DOHH2 (cell line): ENCODE measurements around the gene ZFPM1.

Source experiments
- H3F3A ChIP-seq: fragments of 200-600 bp; sonication (generic), shearing (Covaris generic); 2 replicates; pipeline ENCODE4 v1.6.0; 2016; ENCODE audit warnings: antibody characterized with exemption, mild to moderate bottlenecking; ENCODE audit not compliant: control insufficient read depth, insufficient read depth
- H3K27ac ChIP-seq: fragments of 200-600 bp; sonication (generic); 2 replicates; pipeline ENCODE4 v1.5.1; 2014; ENCODE audit warnings: low read depth, mild to moderate bottlenecking, low read length, moderate library complexity
- H3K27me3 ChIP-seq: fragments of 200-600 bp; sonication (generic); 2 replicates; pipeline ENCODE4 v1.6.1; 2014; ENCODE audit warnings: mild to moderate bottlenecking, low read length, mixed read lengths; ENCODE audit not compliant: control insufficient read depth
- H3K36me3 ChIP-seq: fragments of 200-600 bp; sonication (generic); 2 replicates; pipeline ENCODE4 v1.6.1; 2014; ENCODE audit warnings: mild to moderate bottlenecking, low read length, moderate library complexity, mixed read lengths; ENCODE audit not compliant: control insufficient read depth
- H3K4me1 ChIP-seq: fragments of 200-600 bp; sonication (generic); 2 replicates; pipeline ENCODE4 v1.6.1; 2014; ENCODE audit warnings: mild to moderate bottlenecking, low read length, mixed read lengths; ENCODE audit not compliant: control insufficient read depth
- H3K4me2 ChIP-seq: fragments of 200-600 bp; sonication (generic); 2 replicates; pipeline ENCODE4 v1.6.0; 2014; ENCODE audit warnings: mild to moderate bottlenecking, low read length, moderate library complexity
- H3K4me3 ChIP-seq: fragments of 200-600 bp; sonication (generic); 2 replicates; pipeline ENCODE4 v1.5.1; 2014; ENCODE audit warnings: mild to moderate bottlenecking, low read length, mixed read lengths
- H3K79me2 ChIP-seq: fragments of 200-600 bp; sonication (generic); 2 replicates; pipeline ENCODE4 v1.6.1; 2014; ENCODE audit warnings: mild to moderate bottlenecking, low read length, mixed read lengths; ENCODE audit not compliant: control insufficient read depth
- H3K9me2 ChIP-seq: fragments of 200-600 bp; sonication (generic); replicated peaks from 2 replicates; pipeline ENCODE4 v1.6.1; 2014; ENCODE audit warnings: mild to moderate bottlenecking, low read length, mixed read lengths; ENCODE audit not compliant: control insufficient read depth
- H3K9me3 ChIP-seq: fragments of 200-600 bp; sonication (generic); 2 replicates; pipeline ENCODE4 v1.6.1; 2014; ENCODE audit warnings: antibody characterized with exemption, low read length, mixed read lengths; ENCODE audit not compliant: control insufficient read depth, insufficient read depth
- H4K20me1 ChIP-seq: fragments of 200-600 bp; sonication (generic); 2 replicates; pipeline ENCODE4 v1.6.0; 2014; ENCODE audit warnings: low read depth, mild to moderate bottlenecking, antibody characterized with exemption, low read length, moderate library complexity; ENCODE audit not compliant: control insufficient read depth, insufficient read depth
- EZH2phosphoT487 ChIP-seq: fragments of 200-600 bp; sonication (generic); IDR thresholded peaks from 2 replicates; pipeline ENCODE4 v1.6.1; 2017; ENCODE audit warnings: borderline replicate concordance, mild to moderate bottlenecking, antibody characterized with exemption, low read length, moderate library complexity, mixed read lengths
- TF ChIP-seq, protein P1 (sequence below): fragments of 200-600 bp; sonication (generic); IDR thresholded peaks from one replicate; pipeline ENCODE4 v1.5.1; 2014; ENCODE audit warnings: antibody characterized with exemption, mild to moderate bottlenecking, low read depth, low read length; ENCODE audit not compliant: poor library complexity, severe bottlenecking

Gene ZFPM1

DNA sequence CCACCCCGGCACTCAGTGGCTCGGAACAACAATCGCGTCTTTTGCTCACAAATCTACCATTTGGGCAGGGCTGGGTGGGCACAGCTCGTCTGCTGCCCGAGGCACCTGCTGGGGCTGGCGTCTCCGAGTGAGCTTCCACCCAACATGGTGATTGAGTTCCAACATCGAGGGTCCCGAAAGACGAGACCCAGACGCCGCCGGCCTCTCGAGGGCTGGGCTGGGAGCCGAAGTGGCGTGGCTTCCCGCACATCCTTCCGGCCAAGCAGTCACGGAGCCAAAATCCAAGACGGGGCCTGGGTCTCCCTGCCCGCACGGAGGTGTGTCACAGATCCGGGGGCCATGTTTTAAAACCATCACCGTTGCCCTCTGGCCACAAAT, 7.5 kb upstream of the ZFPM1 start:
- no peaks in the 10 kb centered on the region for H3K79me2 ChIP-seq
- no peaks in the 10 kb centered on the region for H4K20me1 ChIP-seq
- H3K4me1 ChIP-seq = peaks cover 18% of the 10 kb centered on the region
- TF ChIP-seq, protein P1, sequence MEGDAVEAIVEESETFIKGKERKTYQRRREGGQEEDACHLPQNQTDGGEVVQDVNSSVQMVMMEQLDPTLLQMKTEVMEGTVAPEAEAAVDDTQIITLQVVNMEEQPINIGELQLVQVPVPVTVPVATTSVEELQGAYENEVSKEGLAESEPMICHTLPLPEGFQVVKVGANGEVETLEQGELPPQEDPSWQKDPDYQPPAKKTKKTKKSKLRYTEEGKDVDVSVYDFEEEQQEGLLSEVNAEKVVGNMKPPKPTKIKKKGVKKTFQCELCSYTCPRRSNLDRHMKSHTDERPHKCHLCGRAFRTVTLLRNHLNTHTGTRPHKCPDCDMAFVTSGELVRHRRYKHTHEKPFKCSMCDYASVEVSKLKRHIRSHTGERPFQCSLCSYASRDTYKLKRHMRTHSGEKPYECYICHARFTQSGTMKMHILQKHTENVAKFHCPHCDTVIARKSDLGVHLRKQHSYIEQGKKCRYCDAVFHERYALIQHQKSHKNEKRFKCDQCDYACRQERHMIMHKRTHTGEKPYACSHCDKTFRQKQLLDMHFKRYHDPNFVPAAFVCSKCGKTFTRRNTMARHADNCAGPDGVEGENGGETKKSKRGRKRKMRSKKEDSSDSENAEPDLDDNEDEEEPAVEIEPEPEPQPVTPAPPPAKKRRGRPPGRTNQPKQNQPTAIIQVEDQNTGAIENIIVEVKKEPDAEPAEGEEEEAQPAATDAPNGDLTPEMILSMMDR = no peak
- no peak for TF ChIP-seq EZH2phosphoT487
- no peaks in the 10 kb centered on the region for H3K9me2 ChIP-seq
- H3F3A ChIP-seq = no peaks in the 10 kb centered on the region
- peaks cover 4% of the 10 kb centered on the region for H3K27me3 ChIP-seq
- H3K27ac ChIP-seq = no peak overlapping the region
- H3K4me2 ChIP-seq = no peak overlapping the region
- H3K9me3 ChIP-seq = no peaks in the 10 kb centered on the region
- H3K4me3 ChIP-seq = no peak overlapping the region
- H3K36me3 ChIP-seq = no peaks in the 10 kb centered on the region

DNA sequence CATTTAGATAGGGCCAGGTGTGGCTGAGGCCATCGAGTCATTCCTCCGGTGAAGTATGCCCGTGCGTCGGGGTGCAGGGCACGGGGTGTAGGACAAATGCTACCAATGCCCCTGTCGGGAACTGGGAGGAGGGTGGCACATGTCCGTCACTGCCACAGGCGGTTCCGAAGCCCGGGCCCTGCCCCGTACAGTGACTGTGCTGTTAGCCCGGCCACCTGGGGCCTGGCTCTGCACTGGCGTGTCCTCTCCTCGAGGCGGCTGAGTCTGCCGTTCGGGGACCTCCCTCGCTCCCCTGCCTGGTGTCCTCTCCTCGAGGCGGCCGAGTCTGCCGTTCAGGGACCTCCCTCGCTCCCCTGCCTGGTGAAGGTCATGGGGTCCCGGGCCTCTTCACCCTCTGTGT, 7.0 kb upstream of the ZFPM1 start:
- H3K9me2 ChIP-seq = no peaks in the 10 kb centered on the region
- peaks cover 18% of the 10 kb centered on the region for H3K4me1 ChIP-seq
- TF ChIP-seq EZH2phosphoT487 = no peak
- TF ChIP-seq, protein P1 = no peak
- H3F3A ChIP-seq = no peaks in the 10 kb centered on the region
- H3K9me3 ChIP-seq = no peaks in the 10 kb centered on the region
- H3K27ac ChIP-seq = no peak overlapping the region
- H4K20me1 ChIP-seq = no peaks in the 10 kb centered on the region
- H3K4me2 ChIP-seq = no peak overlapping the region
- H3K79me2 ChIP-seq = no peaks in the 10 kb centered on the region
- H3K27me3 ChIP-seq = peaks cover 4% of the 10 kb centered on the region
- H3K4me3 ChIP-seq = no peak overlapping the region
- no peaks in the 10 kb centered on the region for H3K36me3 ChIP-seq

DNA sequence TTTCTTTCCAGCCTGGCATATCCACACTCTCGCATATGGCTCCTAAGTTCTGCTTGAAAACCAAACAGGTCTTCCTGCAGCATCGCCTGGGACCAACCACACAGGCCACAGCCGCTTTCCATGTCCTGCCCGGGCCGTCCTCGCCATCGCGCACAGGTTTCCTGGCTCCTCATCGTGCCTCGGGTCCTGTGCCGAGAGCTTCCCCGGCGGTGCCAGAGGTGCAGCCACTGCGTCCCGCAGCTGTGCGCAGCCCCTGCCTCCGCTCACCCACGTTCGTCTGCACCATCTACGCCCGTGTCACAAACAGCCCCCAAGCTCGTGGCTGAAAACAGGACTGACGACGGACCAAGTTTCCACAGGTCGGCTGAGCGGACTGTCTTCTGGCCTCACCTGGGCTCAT, 6.3 kb upstream of the ZFPM1 start:
- Histone ChIP-seq H3K27me3 (peaks cover 4% of the 10 kb centered on the region), H3K4me2 (no peak overlapping the region), H3K36me3 (no peaks in the 10 kb centered on the region), H3K4me1 (peaks cover 19% of the 10 kb centered on the region), H3K27ac (no peak overlapping the region), H3K9me3 (no peaks in the 10 kb centered on the region), H4K20me1 (no peaks in the 10 kb centered on the region), H3K79me2 (no peaks in the 10 kb centered on the region), H3F3A (no peaks in the 10 kb centered on the region), H3K4me3 (no peak overlapping the region), H3K9me2 (no peaks in the 10 kb centered on the region)
- TF ChIP-seq EZH2phosphoT487 = no peak
- TF ChIP-seq, protein P1 = no peak

DNA sequence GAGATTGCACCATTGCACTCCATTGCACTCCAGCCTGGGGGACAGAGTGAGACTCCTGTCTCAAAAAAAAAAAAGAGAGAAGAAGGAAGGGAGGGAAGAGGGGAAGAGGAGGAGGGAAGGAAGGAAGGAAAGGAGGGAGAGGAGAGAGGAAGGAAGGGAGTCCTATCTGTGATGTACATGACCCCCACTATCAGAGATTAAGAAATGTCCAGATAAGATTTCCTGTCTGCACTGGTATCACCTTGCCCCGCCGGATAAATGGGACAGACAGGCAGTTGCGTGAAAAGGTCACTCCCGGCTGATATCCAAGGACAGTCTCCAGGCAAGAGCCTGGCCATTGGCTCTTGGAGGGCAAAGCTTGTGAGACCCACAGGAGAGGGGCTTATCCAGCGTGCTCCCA, 5.2 kb upstream of the ZFPM1 start:
- Histone ChIP-seq H3K79me2 (no peaks in the 10 kb centered on the region), H3K4me2 (no peak overlapping the region), H3K36me3 (no peaks in the 10 kb centered on the region), H3K9me3 (no peaks in the 10 kb centered on the region), H3F3A (no peaks in the 10 kb centered on the region), H3K27me3 (peaks cover 4% of the 10 kb centered on the region), H3K4me1 (peaks cover 27% of the 10 kb centered on the region), H3K4me3 (no peak overlapping the region), H4K20me1 (no peaks in the 10 kb centered on the region), H3K27ac (no peak overlapping the region), H3K9me2 (no peaks in the 10 kb centered on the region)
- TF ChIP-seq, protein P1 = no peak
- no peak for TF ChIP-seq EZH2phosphoT487
